IMR-90 (cell line): ENCODE measurements around the gene B4GALT1.

Experiments
- CEBPB ChIP-seq: IDR thresholded peaks from 2 replicates; pipeline ENCODE4 v1.6.1; 2012; ENCODE audit warnings: low read depth, low read length, improper control_type of control experiment
- FOS ChIP-seq: fragments of 150-350 bp; IDR thresholded peaks from 2 replicates; pipeline ENCODE4 v1.6.1; 2016; ENCODE audit warnings: low read depth, low read length
- MAZ ChIP-seq: IDR thresholded peaks from 2 replicates; pipeline ENCODE4 v1.6.1; 2012; ENCODE audit warnings: low read depth, mild to moderate bottlenecking, low read length, improper control_type of control experiment, moderate library complexity, borderline replicate concordance
- POLR2A ChIP-seq: IDR thresholded peaks from 2 replicates; pipeline ENCODE4 v1.6.1; 2012; ENCODE audit warnings: mild to moderate bottlenecking, low read depth, low read length
- RFX5 ChIP-seq: IDR thresholded peaks from 2 replicates; pipeline ENCODE4 v1.8.0; 2012; ENCODE audit warnings: low read depth, mild to moderate bottlenecking, low read length, moderate library complexity
- TF ChIP-seq, protein P1 (sequence below): conservative IDR thresholded peaks from 2 replicates; pipeline ENCODE4 v1.5.1; 2012; ENCODE audit warnings: mild to moderate bottlenecking, low read depth, low read length, improper control_type of control experiment
- TF ChIP-seq, protein P2 (sequence below): fragments of 150-350 bp; IDR thresholded peaks from 2 replicates; pipeline ENCODE4 v1.6.1; 2016; ENCODE audit warnings: low read depth, mild to moderate bottlenecking, low read length, moderate library complexity, borderline replicate concordance

DNA sequence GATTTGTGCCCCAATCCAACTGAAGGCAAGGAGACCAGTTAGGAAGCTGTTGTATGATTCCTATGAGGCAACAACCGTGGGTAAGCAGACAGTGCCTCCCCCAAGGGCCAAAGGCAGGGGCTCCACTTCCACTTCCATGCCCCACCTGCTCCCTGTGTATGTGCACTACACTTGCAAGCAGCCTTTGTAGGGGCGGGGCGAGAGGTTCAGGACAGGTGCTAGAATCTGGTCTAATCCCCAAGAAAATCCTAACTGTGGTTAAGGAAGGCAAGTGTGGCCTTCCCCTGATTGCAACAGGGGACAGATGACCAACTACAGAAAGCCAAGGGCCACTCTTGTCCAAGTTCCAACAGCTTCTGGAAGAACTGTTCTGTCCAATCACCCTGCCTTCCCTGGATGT, 41.7 kb downstream of the B4GALT1 start:
- TF ChIP-seq FOS (no peak), MAZ (no peak), POLR2A (no peak), CEBPB (no peak), RFX5 (no peak)
- TF ChIP-seq, protein P1, sequence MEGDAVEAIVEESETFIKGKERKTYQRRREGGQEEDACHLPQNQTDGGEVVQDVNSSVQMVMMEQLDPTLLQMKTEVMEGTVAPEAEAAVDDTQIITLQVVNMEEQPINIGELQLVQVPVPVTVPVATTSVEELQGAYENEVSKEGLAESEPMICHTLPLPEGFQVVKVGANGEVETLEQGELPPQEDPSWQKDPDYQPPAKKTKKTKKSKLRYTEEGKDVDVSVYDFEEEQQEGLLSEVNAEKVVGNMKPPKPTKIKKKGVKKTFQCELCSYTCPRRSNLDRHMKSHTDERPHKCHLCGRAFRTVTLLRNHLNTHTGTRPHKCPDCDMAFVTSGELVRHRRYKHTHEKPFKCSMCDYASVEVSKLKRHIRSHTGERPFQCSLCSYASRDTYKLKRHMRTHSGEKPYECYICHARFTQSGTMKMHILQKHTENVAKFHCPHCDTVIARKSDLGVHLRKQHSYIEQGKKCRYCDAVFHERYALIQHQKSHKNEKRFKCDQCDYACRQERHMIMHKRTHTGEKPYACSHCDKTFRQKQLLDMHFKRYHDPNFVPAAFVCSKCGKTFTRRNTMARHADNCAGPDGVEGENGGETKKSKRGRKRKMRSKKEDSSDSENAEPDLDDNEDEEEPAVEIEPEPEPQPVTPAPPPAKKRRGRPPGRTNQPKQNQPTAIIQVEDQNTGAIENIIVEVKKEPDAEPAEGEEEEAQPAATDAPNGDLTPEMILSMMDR = no peak
- TF ChIP-seq, protein P2, sequence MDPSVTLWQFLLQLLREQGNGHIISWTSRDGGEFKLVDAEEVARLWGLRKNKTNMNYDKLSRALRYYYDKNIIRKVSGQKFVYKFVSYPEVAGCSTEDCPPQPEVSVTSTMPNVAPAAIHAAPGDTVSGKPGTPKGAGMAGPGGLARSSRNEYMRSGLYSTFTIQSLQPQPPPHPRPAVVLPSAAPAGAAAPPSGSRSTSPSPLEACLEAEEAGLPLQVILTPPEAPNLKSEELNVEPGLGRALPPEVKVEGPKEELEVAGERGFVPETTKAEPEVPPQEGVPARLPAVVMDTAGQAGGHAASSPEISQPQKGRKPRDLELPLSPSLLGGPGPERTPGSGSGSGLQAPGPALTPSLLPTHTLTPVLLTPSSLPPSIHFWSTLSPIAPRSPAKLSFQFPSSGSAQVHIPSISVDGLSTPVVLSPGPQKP = no peak
